ENCODE results near the gene C16orf86.
A peak's percentile ranks its signal among the peaks of the same experiment; 100 is the strongest.
"Not testable (repeated sequence)": the region's sequence is repeated elsewhere in the genome, so short reads cannot be mapped to it uniquely, and the experiment has no call there.

C16orf86 gene

DNA sequence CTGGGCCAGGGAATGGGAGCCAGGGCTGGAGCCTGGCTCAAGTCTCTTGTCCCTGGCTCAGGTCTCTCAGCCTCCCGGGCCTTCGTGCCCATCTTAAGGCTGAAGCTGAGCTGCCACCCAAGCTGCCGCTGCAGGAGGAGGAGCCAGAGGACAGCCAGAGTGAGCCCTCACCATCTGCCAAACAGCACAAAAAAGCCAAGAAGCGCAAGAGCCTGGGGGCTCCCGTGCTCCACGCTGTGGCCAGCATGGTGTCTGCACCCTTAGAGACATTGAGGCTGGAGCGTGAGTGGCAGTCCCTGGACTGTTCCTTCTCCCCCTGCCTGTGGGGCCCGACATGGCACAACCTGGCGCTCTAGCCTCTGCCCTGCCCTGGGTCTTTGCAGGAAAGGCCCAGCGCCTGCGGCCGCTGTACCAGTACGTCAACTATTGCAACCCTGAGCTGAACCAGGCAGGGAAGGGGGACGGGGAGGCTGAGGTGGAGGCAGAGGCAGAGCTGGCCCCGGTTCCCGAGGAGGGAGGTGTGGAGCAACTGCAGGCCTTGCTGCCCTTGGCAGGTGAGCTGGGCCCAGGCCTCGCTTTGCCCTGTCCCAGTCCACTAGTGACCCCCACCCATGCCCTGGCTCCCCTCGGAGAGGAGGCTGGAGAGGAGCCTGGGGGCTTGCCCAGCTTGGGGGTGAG is 1.3 kb downstream of the C16orf86 start:
- DNase-seq = peak; percentile 85

DNA sequence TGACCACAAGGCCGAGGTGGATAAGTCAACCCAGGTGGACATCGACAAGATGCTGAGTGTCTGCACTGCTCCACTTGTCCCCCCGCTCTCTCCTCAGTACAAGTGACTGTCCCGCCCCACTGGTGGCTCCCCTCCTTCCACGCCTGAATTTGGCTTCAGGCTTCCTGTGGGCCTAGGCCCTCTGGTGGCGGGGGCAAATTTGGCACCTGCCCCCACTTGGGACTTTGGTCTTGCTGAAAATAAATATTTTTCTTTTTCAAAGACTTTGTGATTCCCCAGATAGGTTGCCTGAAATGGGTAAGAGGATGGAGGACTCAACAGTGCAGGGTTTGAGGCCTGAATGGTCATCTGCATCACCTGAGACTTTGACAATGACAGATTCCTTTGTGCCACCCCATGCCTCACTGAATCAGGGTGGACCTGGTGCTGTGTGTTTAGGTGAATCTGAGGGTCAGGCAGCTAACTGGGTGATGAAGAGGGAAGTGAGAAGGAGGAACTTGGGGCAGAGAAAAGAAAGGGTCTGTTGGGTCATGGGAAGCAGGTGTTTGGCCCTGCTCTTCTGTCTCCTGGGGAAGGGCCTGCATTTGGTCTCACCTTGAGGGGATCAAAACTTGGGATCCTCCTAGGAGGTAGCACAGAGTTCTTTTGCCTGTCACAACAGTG is 2.0 kb downstream of the C16orf86 start:
- DNase-seq = no peak

DNA sequence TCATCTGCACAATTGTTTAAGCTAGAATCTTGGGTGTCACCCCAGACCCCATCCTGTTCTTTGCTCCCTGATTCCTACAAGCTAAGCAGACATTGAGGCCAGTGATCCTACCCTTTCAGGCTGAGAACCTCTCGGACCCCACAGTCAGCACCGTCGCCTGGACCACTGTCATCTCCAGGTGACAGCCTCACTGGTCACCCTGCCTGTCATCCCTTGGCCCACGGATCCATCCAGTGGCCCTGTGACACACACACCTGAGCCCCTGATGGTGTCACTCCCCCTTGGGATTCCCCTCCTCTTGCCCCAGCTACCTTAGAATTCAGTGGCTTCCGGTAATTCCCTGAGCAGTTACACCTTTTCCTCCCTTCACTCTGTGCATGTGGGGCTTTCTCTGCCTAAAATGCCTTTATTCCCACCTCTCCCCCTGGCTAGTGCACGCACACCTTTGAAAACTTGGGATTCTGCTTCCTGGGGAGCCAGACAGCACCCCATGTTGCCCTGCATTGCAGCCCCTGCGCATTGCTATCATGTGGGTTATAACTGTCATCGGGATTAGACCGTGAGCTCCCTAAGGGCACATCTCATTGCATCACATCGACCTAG is 3.0 kb downstream of the C16orf86 start:
- DNase-seq = no peak

DNA sequence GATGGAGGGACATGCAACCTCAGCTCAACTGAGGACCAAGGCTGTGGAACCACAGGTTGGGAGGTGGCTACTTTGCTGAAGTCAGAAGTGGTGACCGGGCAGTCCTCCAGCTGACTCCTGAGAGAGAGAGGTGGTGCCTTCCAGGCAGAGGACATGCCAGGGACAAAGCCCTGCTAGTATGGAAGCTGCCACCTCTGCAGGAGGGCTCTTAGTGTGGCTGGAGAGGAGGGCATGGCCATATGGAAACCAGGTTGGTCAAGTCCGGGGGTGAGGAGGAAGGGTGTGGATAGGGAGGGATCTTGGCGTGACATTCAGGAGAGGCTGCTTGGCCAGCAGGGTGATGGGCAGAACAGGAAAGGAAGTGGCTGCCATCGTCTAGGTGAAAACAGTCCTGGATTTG is 5.7 kb downstream of the C16orf86 start:
- no peak for DNase-seq

DNA sequence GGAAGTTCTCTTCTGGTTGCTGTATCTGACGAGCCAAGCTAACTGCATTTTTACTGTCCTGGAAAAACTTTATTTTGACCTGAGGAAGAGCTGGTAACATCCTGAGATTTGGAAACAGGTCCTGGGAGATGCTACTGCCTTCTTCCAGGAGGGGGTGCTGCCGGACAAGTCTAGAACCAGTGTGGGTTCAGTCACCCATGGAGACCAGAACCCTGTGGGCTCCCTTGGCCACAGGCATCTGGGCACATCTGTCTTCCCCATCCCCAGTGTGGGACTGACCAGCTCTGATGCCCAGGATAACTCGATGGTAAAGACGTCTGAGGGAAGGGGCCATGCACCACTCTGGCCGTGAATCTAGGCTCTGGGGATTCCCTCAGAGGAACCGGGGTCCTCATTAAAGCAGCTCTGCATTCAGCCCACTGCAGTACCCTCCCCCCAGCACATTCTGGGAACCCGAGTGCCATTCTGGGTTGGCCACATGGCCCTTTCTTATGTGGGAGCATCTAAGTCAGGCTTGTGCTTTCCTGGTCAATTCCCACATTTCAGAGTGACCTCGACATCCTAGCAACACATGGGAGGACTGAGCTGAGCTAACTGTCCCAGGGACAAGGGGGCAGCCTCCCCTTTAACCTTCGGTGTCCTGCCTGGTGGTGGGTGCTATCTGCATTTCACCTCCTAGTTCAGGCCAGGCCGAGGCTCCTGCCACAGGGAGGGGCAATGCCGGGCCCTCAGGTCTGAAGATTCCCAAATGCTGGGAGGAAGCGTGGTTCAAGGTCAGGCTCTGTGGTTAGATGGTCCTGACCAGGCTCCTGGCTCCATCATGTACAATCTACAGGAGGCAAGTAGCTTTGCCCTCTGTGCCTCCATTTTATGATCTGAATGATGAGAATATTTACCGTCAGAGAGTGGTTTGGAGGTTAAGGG is 6.4 kb downstream of the C16orf86 start:
- DNase-seq = peak; percentile 44

DNA sequence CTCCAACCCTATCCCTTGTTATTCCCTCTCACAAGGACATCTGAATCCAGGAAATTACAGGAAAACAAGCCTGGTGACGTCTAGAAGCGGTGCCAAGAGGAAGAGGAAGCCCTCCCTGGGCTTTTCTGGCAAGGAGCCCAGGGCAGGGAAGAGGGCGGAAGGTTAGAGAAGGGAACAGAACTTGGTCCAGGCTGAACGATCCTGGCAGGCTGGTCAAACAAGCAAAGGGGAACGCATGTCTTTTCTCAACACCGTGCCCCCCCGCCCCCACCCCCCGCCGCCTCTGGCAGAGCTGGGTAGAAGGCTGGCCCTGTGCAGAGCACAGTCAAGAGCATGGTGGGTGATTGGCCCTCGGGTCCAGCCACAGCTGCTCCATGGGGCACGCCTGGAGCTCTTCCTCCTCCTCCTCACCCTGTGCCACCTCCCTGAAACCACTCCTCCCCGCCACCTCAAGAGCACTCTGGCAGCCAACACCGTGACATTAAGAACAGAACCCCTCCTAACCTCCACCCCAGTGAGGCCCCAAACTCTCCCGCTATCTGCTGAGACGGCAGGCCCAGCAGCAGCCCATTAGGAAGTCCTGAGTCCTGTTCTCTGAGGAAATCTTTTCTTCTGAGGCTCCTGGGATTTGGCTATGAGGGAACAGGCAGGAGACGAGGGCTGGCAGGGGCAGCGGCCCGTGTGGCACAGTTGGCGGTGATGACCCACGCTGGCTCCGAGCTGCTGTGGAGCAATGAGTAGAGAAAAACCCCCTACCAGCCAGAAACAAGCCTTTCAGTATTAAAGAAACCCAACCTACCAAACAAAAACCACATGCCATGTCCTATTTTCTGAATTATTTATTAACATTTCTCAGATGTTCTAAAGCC is 7.3 kb downstream of the C16orf86 start:
- peak; percentile 20 for DNase-seq

DNA sequence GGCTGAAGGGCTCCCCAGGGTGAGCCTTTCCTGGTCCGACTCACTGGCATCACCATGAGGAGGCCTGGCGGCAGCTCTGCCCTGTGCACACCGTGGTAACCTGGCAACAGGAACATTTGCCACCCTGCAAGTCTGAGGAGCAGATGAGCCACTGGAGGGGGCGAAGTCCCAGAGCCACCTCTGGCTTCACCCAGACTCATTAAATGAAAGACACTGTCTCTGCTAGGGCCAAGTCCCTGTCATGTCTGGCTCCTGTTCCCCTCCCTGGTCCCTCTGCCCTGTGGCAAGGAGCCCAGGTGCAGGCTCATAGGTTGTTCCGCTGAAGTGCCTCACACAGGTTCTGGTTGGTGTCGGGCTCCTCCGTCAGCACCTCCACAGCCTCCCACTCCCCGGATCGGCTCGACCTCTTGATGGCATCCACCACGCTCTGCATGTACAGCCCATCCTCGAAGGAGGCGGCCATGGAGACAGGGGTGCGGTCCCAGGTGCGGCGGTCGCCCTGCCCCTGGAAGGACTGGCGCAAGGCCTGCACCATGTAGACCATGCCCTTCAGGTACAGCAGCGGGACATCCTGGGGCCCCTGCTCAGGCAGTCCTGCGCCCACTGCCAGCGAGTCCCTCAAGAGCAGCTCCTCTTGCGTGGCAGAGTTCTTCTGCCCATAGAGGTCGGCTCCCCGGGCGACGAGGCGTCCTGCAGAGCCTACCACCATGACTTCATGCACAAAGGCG is 8.4 kb downstream of the C16orf86 start:
- no peak for DNase-seq

DNA sequence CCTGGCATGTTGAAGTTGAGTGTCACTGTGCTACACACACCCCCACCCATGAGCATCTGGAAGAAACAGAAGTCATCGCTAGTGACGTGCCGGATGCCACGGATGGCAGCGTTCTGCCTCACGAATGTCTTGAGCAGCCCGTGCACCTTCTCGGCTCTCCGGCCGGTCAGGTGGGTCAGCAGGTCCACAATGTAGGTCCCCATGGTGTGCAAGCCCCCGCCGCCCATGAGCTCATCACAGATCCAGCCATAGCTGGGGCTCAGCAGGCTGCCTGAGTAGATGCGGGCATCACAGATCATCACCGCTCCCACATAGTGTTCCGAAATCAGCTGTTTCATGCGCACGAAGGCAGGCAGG is 8.9 kb downstream of the C16orf86 start:
- DNase-seq = no peak

DNA sequence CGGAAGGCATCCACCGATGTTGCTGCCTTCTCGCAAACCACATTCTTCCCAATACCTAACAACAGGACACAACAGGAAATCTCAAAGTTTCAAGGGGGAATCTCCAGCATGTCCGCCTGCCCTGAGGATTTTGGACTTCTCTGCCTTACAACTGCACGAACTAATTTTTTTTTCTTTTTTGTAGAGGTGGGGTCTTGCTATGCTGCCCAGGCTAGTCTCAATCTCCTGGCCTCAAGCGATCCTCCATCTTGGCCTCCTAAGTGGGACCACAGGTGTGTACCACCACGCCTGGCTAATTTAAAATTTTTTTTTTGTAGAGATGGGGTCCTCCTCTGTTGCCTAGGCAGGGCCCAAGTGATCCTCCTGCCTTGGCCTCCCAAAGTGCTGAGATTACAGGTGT is 9.4 kb downstream of the C16orf86 start:
- DNase-seq = no peak

DNA sequence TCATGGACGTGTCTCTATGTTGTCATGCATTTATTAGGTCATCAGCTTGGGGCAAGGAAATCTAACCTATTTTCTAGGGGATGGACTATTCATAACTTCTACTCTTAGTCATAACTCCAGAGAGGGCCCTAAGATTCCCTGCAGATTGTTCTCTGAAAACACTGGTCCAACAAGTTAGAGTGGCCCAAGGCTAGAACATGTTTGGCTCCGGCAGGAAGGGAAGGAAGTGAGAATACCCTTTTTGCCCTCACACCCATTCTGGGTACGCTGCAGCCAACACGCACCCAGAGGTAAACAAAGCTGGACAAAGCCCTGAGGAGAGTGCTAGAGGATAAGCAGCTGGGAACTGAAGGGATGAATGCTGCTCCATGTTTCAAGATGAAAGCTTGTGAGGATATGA is 9.9 kb downstream of the C16orf86 start:
- no peak for DNase-seq

DNA sequence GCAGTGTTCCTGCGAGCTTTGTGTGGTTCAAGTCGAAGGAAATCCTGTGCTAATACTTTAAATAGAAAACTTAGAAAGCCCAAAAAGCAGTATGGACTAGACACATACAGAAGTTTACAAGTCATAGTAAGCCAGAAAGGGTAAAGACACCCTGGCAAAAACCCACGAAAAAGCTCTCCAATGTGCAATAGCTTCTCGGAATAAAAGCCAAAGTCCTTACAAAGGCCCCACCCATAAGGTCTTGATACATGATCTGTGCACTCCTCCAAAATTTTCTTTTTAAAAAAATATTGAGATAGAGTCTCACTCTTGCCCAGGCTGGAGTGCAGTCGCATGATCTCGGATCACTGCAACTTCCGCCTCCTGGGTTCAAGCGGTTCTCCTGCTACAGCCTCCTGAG is 10.3 kb downstream of the C16orf86 start:
- DNase-seq = no peak

DNA sequence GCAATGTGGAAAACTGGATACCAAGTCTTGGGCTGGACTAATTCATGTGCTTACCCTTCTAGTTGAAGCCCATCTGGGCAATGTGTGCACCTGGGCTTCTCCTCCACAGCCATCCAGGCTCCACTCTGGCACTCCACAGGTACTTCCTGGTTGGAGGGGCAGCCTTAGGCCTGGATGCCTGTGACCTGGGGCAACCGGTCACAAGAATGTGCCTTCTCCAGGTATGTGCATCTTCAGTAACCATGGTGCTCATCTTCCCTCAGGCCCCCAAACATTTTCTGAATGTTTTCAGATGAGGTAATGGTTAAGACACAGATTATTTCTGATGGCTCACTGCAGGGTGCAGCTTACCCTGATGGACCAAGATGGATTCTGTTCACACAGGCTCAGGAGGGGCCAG is 11.1 kb downstream of the C16orf86 start:
- DNase-seq = no peak

DNA sequence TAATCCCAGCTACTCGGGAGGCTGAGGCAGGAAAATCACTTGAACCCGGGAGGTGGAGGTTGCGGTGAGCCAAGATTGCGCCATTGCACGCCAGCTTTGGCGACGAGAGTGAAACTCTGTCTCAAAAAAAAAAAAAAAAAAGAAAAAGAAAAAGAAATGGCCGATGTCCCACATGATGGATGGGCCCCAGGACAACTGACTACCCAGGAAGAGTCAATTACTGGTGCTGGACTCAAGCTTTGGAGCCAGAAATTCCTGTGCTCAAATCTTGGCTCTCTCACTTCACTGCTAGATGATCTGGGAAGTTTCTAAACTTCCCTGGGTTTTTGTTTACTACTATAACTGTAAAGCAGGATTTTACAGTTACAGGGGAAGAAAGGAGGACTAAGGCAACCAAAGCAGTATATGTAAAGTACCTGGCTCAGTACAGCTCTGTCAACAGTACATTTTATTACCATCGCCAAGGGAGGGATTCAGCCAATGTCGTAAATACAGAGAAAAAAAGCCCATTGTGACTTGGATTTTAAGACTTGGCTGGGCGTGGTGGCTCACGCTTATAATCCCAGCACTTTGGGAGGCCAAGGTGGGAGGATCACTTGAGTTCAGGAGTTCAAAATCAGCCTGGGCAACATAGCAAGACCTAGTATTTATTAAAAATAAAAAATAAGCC is 11.9 kb downstream of the C16orf86 start:
- DNase-seq = no peak

DNA sequence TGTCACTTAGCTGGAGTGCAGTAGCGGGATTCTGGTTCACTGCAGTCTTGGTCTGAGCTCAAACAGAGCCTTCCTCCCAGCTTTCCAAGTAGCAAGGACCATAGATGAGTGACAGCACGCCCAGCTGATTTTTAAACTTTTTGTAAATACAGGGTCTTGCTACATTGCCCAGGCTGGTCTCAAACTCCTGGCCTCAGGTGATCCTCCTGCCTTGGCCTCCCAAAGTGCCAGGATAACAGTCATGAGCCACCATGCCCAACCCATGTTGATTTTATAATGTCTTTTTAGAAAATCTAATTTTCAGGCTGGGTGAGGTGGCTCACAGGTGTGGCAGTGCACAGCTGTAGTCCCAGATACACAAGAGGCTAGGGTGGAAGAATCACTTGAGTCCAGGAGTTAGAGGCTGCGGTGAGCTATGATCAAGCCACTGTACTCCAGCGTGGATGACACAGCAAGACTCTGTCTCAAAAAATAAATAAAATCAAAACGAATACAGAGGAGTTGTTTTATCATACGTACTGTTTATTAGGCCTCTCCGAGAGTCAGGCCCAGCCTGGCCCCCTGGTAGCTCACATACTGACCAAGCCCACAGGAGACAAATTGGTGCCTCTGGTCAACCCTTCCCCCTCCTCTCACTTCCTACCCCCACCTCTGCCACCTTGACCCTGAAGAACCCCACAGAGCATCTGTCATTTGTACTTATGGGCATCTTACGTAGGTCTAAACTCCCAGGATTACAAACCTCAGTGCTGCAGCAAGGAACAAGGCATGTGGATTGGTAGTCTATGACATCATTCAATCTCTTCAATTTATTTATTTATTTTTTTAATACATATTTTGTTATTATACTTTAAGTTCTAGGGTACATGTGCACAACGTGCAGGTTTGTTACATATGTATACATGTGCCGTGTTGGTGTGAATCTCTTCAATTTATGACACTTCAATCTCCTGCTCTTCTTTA is 13.6 kb downstream of the C16orf86 start:
- no peak for DNase-seq

DNA sequence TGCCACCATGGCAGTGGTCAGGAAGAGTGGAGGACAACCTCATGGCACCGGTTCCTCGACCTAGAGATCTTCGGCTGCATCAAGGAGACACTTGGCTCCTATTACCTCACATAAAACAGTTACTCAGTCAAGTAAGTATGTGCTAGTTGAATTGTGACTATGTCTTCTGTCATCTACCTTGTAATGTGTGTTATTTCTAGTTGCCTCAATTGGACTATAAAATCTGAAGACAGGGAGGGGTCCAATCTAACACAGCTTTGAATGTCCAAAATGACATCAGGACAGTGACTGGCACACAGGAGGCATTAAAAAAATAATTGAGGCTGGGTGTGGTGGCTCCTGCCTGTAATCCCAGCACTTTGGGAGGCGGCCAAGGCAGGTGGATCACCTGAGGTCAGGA is 17.2 kb downstream of the C16orf86 start:
- no peak for DNase-seq

DNA sequence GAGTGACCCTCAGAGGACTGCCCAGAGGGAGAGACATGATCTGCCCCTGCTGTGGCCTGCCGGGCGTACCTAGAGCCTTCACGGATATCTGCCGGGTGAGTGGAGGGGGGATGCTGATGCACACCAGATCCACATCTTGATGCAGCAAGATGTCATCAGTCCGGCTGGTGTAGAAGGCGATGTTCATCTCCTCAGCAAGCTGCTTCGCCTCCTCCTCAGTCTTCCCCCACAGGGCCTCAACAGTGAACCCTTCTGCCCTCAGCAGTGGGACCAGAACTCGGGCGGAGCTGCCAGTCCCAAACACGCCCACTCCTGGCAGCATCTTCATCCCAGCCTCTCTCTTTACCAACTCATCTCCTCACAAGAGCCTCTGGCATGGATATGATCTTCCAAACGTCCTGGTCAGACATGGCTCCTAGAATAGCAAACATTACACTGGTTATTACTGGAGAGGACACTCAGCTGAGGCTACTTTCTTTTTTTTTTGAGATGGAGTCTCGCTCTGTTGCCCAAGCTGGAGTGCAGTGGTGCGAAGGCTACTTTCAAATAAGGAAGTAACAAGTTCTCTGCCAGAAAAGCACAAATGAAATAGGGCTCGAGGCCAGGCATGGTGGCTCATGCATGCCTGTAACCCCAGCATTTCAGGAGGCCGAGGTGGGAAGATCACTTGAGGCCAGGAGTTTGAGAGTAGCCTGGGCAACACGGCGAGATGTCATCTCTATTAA is 18.9 kb downstream of the C16orf86 start:
- DNase-seq = no peak

DNA sequence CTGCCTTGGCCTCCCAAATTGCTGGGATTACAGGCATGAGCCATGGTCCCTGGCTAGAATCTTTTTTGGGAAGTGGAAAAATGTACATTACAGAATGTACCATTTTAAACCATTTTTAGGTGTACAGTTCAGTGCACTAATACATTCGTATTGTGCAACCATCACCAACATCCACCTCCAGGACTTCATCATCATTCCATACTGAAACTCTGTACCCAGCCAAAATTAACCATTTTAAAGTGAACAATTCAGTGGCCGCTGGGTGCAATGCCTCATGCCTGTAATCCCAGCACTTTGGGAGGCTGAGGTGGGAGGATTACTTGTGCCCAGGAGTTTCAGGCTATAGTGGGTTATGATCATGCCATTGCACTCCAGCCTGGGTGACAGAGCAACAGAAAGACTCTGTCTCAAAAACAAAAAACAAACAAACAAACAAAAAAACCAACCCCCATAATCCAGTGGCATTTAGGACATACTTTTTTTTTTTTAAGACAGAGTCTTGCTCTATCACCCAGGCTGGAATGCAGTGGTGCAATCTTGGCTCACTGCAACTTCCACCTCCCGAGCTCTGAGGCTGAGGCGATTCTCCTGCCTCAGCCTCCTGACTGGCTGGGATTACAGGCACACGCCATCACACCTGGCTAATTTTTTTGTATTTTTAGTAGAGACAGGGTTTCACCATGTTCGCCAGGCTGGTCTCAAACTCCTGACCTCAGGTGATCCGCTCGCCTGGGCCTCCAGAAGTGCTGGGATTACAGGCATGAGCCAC is 27.1 kb downstream of the C16orf86 start:
- DNase-seq = not testable (repeated sequence)

DNA sequence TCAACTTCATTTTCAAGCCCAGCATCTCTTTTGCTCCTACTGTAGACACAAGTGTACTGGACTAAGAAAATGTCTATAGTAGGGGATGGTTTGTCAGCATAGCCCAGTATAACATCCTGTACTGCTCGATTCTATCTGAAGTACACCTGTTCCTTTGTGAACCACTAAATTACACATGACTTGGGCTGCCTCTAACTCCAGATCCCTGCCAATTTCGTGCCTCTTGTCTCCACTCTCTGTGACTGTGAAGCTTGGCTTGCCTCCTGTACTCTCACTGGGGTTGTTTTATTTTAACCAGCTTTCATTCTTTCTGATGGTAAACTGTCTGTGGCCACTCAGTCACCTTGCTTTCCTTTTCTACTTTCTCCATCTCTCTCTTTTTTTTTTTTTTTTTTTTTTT is 28.0 kb downstream of the C16orf86 start:
- DNase-seq = no peak
